ENCODE data around the gene WDR86.

- no peak for TF ChIP-seq GATA3 (IDR thresholded peaks at IDR 0.05; ENCODE audit: low read depth, low read length)
- no peak for TF ChIP-seq GATA2 (IDR thresholded peaks at IDR 0.05; ENCODE audit: low read depth, low read length)
Observed at GRCh38 chr7:151410405-151411390, 860 bp upstream of the WDR86 start.
